HG03460 (cell line): ENCODE data around the gene KCNIP4.

Experiments used
- ATAC-seq: cut with Tn5 transposase; IDR thresholded peaks from one replicate; pipeline ENCODE4 v1.9.1; 2021; ENCODE audit not compliant: unreplicated experiment

KCNIP4 gene

GRCh38 chr4:20687864-20688263 lies 1260.7 kb downstream of the KCNIP4 start:
- no peak for ATAC-seq

- no peak for ATAC-seq
These were observed 1263.5 kb downstream of the KCNIP4 start for GRCh38 chr4:20684852-20685763.

- no peak for ATAC-seq
These were observed 1264.8 kb downstream of the KCNIP4 start for GRCh38 chr4:20683766-20684165.

- ATAC-seq = no peak
These were observed 1265.7 kb downstream of the KCNIP4 start for GRCh38 chr4:20682853-20683252.

- ATAC-seq = no peak
These were observed 1267.3 kb downstream of the KCNIP4 start for GRCh38 chr4:20681271-20681670.

- no peak for ATAC-seq
These were observed 1267.8 kb downstream of the KCNIP4 start for GRCh38 chr4:20680736-20681135.

GRCh38 chr4:20679951-20680350 lies 1268.6 kb downstream of the KCNIP4 start:
- ATAC-seq = no peak
